GM19193 (cell line): Measurements from ENCODE around the gene ST7.

Experiments used
- POLR2A ChIP-seq: IDR thresholded peaks from 4 replicates; pipeline ENCODE4 v1.6.1; 2011; ENCODE audit not compliant: insufficient read depth, insufficient read length; ENCODE audit errors: extremely low read depth

The ST7 gene

DNA sequence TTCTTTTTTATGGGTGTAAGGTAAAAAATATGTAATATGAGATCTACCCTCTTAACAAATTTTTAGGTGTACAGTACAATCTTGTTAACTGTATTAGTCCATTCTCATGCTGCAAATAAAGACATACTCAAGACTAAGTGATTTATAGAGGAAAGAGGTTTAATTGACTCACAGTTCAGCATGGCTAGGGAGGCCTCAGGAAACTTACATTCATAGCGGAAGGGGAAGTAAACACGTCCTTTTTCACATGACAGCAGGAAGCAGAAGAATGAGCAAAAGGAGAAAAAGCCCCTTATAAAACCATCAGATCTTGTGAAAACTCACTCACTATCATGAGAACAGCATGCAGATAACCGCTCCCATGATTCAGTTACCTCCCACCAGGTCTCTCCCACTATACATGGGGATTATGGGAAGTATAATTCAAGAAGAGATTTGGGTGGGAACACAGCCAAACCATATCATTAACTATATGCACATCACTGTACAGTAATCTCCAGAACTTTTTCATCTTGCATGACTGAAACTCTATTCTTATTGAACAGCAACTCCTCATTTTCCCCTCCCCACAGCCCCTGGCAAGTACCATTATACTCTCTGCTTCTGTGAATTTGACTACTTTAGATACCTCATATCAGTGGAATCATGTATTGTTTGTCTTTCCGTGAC is 242.2 kb downstream of the ST7 start:
- TF ChIP-seq POLR2A = no peak

DNA sequence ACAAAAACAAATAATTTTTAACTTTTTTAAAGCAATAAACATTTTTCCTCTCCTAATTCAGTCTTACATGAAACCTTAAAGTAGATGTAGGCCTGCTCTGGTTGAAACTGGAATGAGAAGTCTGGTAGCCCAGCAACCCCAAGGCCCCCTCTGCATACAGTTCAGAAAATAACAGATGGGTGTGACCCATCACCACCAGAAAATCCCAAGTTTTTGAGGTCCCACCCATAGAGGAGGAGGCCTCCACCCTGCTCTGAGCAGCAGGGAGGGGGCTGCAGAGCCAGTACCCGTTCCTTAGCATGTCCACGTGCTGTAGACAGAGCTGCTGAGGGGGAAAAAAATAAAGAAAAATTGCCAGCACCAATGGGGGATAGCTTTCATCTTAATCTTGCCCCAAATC is 246.8 kb downstream of the ST7 start:
- TF ChIP-seq POLR2A = no peak

DNA sequence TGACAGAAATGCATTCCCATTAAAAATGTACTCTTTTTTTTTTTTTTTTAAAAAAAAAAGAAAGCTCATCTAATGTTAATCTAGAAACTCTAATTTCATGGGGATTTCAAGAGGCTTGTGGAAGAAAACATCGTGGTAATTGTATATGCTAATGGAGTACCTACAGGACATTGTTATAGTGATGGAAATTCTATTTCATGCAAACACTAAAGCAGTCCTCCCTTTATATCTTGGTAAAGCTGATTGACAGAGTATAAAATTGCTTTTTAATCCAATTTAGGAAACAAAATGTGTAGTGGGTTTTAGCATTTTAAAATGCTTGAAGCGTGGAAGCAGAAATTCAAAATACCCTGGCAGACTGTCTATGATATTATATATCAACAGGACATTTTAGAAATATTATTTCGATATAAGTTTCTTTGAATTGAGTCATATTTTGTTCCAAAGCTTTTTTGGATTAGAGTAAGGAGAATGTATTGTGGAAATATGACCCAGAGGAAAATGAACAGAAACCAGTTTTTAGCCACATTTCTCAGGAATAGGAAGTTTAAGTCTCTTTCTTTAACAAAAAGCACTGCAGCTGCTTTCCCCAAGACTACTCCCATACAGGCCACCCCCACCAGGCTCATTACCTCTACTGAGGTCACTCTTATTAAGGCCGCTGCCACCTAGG is 247.6 kb downstream of the ST7 start:
- TF ChIP-seq POLR2A = no peak

DNA sequence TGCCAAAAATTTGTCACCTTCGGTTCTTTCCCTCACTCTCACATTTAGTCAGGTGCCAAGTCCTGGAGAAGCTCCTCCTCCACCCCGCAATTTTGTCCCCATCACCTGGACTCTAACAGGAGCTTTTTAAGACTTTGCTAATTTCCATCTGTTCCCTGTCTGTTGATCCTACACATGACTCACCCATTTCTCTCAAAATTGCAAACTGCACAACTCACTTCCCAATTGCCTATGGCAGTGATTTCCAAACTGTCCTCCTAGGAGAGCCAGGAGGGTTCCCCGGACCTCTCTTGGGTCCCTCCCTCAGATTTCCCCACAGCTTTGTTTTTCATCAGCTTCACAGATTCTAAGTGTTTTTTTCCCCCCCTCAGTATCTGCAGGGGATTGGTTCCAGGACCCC is 249.2 kb downstream of the ST7 start:
- no peak for TF ChIP-seq POLR2A

DNA sequence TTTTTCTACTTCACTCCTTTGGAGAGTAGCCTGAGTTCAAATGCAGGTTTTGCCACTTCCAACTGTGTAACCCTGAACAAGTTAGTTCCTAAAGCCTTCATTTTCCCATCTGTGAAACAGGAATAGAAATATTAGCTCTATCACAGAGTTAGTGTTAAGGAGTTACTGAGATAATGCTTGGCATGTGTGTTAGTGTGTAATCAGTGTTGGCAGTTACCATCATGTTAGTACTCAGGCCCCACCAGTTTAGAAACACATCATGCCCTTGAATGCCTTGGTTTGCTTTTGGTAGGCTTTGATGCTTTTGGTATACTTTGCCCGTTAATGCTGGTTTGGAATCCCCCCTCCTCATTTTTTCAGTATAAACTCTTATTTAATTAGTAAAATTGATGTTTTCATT is 249.9 kb downstream of the ST7 start:
- TF ChIP-seq POLR2A = no peak

DNA sequence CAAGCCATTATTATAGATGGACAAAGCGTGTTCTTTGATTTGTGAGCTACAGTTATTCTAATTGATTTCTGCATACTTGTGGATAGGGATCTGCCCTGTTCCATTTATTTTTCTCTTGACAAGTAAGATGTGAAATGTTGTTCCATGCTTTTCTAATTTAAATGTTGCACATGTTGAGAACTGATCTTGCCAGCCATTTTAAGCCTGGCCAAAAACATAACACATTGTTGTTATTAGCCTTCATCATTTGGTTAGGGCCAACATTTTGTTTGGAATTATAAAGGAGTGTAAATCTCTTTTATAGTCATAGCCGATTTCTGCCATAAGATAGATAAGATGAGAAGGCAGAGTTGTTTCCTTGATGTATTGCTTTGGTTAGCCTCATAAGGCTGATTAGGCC is 252.6 kb downstream of the ST7 start:
- TF ChIP-seq POLR2A = no peak

DNA sequence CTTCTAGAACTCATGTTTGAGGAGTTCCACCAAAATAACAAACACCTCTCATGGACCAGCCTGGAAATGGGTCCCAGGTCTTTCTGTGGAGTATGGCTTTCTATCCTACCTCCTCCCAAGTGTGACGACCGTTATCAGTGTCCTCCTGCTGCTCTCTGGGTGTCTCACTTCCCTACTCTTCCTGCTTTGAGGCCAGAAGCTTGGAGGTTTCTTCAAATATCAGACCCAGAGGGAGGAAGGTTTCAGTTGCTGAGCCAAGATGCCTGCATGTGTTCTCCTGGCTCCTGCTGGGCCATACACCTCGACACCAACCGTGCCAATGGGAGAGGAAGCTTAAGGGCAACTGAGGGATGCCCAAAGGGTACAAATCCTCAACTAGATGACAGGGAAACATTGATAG is 255.0 kb downstream of the ST7 start:
- no peak for TF ChIP-seq POLR2A

DNA sequence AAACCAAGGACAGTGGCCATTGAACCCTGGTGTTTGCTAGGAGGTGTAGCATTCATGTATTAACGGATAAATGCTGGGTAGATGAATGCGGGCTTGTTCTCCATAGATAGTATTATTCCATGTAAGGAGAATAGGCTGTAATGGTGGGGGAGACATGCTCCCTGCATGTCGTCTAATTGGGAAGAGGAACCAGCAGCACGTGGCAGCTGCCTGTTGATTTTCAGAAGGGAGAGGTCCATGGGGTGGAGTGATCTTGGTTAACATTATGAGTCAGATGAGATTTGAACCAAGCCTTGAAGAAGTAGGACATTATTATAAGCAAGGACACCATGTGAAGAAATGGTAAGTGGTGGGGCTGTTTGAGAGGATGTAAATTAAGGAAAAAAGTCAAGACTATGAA is 257.1 kb downstream of the ST7 start:
- no peak for TF ChIP-seq POLR2A

DNA sequence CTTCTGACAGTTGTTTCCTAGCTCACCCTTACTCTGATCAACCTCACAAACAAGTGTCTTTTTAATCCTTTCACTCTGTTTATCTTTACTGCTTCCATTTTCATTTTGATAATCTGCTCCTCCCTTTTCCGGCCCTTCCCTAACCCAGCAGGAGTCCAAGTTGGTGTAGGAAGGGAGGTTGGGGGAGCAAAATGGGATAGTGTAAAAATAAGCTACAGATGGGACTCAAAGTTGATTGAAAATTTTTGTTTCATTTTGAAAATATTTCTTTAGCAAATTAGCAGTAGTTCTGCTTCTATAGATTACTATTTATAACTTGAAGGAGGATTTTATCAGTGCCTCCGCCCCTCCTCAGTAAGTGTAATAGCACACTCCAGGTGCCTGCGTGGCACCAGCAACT is 257.6 kb downstream of the ST7 start:
- no peak for TF ChIP-seq POLR2A

DNA sequence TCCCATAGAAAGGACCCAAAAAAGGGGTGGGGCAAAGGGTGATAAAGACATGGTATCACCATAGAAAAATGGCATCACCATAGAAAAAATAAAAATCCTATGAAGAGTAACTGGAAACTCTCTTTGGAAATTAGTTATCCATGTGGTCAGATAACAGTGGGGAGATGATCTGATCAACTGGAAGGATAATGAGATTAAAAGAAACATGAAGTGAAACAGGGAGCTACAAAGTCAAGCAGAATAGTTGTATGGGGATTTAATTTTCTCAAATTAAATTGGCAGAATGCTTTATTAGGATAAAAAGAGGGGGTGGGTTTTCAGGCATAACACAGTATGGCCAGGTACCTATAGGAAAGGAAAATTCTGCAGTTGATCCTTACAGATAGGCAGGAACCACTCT is 258.3 kb downstream of the ST7 start:
- no peak for TF ChIP-seq POLR2A

DNA sequence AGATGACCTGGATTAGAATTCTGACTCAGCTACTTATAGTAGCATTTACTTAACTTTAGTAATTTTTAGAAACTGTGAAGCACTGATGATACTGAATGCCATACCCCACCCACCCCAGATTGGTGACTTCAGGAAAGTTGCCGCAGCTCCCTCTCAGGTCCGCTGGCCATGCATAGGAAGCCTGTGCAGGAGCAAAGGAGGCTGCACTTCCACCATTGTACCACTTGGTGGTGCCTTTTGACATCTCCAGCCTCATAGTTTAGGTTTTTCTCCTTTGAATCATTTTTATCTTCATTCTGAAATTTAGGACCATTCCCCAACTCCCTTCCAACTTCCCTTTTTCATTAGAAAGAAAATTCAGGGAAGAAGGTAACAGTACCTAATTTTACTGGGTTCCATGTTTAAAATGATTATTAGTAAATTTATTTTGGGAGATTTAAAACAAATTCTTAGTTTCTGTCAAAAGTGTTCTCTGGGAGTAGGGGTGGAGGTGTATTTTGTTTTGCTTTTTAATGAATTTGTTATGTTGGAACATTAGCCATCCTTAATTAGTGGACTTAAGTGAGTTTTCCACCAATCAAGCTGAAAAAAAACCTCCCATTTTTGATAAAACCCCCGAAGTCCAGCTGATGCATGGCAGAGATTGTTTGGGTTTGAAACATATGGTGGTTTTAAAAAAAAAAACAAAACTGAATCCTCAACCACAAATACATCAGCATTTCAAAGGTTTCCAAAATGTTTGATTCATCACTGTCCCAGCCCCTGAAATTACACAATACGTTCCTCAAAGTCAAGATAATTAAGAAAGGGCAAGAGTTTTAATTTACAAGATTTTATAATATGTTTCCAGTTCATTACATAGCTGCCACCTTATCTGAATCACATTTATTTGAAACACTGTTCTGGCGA is 259.9 kb downstream of the ST7 start:
- no peak for TF ChIP-seq POLR2A

DNA sequence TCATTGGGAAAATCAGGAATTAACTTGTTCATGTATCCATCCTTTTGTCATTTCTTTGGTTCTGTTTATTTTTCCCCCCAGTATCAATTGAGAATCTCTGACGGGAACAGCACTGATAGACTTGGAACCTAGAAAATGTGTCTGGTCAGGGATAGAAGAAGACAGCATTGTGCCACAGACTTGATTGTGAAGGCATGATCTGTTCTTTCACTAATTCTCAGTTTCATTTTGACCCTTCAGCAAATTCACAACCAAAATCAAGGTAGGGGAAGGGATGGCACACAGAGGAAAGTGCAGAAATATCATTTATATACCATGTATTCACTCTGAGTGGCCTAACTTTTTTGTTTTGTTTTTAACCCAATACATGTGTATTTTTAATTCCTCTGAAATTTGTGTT is 262.7 kb downstream of the ST7 start:
- no peak for TF ChIP-seq POLR2A

DNA sequence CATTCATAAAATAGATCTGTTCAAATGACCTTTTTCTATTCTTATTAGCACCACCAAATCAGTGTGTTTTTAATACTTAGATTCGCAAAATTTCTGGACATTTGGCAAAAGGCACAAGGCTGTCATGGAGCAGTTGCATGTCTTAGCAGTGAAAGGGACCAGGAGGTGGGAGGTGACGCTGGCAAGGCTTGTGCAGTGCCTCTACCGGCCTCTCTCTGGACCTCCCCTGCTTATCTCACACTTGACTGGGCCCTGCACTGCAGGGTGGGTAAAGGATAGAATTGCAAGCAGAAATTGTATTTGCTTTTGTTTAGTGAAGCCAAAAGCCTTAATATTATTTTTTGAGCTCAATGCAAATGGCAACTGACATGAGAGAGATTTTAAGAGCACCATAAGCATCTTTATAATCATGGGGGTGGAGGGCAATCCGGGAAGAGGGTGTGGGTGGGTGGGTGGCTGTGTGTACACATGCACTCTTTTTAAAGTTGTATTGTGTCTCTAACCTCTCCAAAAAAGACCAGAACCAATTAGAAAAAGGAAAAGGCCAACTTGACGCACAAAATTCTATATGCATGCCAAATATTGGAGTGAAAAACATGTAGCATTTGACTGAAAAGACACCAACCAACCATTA is 263.3 kb downstream of the ST7 start:
- no peak for TF ChIP-seq POLR2A

DNA sequence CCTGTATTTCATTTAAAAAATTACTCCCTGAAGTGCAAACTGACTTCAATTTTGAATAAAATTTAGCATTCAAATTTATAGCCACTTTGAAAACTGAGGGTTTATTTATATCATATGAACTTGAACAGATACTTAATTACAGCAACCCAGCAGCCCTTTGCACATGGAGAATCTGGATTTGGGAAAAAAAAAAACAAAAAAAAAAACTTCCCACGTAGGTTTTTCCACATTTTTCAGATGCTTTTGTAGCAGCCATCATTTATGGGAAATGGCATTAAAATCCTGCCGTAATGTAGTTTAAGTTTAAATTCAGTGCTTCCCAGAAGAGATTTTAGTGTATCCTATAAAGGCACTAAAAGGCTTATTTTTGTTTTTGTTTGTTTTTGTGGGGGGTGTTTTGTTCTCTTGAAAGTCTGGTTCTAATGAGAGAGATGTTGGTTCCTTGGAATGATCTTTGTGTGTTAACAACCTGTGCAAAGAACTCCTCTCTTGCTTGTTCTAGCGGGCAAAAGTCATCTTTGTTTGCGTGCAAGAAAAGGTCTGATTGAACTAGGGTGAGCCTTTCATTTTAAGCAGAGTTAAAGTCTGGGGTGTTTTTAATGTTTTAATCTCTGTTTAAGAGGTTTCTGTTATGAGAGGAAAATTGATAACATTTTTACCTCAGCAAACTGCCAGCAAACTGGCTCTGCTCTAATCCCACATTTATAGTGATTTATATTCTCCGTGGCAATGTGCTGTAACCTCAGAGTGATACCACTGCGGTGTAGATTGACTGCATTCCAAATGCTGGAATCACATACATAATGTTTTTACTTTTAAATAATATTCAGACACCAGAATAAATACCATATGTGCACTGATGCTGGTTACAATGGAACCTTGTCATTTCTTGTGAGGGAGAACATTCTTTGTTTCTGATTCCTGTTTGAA is 264.1 kb downstream of the ST7 start:
- TF ChIP-seq POLR2A = no peak
